ENCODE data around the gene KRT79.

KRT79 gene

DNA sequence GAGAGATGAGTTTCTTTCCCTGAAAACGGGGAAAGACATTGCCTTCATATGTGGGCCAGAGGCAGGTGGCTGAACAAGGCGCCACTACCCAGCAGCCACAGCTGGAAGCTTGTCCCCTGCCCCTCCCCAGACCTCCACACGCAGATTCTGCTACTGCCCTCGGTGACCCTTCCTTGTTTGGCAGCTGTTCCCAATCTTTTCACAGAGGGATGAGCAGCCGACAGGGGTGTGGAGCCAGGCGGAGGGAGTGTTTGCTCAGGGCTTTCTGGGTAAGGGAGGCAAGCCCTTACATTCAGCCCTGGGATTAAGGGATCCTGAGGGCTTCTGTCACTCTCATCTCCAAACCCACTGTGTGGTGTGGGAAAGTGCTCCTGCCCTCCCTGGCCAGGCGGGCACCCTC is 15.7 kb downstream of the KRT79 start:
- DNase-seq, result no peak

DNA sequence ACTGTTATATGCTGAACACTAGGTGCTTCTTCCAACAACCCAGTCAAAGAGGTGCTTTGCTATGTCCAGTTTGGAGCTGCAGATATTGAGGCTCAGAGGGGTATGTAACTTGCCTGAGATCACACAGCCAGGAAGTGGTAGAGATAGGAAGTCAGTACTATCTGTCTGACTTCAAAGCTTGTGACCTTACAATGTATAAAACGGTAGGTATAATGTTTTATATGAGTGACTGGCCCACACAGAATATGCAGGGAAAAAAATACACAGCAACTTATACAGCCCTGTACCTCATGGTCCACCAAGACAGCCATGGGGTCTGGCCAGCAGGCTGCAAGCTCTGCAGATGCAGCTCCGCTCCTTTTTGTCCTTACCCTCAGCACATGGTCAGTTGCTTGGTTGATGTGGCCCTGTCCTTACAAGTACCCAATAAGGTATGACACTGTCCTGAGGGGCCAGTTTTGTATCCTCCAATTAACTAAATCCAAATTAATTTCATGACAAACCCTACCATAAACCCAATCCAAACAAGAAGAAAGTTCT is 16.3 kb downstream of the KRT79 start:
- DNase-seq, result no peak

DNA sequence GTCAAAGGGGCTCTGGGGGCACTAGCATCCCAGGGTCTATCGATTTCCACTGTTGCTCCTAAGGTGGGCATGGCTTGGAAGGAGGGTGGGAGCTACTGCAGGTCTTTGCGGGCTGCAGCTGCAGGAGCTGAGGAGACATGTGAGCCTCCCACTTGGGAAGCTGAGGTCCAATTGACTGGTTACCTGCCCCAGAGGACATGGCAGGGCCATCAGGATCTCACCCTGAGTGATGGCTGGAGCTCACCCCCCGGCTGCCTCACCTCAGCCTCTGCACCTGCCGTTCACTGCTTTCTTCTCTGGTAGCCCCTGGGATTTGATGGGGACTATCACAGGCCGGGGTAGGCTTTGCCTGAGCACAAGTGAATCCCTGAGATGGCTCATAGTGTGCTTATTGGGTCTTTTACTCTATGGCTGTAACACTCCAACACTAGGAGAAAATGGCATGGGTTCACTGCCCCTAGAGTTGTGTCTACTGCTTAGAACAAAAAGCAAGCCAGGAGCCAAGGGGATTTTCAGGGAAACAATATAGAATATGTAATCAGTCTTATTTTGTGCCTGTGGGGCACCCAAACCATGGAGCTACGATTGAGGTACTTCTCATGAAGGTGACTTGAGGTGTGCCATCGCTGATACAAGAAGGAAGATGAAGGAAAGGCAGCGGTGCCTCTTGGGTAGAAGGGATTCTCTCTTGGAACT is 17.0 kb downstream of the KRT79 start:
- DNase-seq, result no peak

DNA sequence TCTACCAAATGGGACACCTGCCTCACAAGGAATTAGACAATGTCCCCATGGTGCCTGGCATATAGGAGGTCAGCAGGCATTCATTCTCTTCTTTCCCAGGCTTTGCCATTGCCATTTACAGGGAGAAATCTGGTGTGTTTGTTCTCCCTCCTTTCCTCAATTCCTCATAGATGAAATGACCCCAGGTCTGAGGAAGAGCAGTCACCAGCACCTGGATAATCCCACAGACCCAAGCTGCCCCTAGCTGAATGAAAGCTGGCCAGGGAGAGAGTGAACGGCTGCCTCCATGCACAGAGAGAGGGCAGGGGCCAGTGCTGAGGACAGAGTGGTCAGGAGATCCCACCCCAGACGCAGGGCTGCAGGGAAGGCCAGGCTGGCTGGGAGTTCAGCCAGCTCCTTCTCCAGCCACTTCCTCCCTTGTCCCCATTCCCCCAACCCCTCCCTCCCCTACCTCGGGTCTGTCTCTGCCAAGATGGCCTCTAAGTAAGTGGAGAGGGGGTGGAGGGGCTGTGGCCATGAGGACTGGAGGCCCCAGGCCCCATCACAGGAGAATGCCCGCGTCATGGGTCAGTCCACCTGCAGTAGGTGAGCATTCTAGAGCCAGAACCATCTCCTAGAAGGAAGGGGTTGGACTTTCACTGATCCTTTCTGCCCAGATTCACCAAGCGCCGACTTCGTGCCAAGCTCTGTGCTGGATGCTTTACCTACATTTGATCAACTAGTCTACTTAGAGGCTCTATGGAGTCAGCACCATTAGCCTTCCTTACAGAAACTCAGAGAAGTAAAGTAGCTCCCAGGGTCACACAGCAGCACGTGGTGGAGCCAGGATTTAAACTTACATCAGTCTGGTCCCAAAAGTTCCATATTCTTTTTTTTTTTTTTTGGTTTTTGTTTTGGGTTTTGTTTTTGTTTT is 18.2 kb downstream of the KRT79 start:
- DNase-seq, result no peak

DNA sequence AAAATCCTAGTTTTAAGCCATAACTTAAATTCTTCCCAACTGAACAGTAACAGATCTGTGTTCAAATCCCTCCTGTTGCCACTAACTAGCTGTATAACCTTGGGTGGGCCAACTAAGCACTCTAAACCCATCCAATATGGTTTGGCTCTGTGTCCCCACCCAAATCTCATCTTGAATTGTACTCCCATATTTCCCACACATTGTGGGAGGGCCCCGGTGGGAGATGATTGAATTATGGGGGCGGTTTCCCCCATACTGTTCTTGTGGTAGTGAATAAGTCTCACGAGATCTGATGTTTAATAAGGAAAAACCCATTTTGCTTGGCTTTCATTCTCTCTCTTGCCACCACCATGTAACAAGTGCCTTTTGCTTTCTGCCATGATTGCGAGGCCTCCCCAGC is 18.9 kb downstream of the KRT79 start:
- no peak for DNase-seq

DNA sequence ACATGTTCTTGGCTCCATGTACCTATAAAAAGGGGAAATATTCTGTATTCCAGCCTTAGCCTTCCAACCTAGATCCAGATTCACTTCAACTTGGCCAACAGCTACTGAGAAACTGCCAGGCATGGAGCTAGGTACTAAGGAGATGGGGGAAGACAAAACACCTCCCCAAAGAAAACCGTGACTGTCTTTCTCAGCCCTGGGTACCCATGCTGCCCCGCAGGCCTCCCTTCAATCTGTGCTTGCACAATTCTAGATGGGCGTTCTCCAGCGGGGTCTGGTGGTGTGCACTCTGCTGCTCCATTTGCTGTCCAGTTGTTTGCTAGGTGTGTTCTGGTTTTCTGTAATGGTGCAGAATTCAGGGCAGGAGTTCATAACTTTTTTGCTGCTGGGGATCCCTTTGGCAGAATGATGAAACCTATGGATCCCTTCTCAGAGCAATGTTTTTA is 19.4 kb downstream of the KRT79 start:
- no peak for DNase-seq

DNA sequence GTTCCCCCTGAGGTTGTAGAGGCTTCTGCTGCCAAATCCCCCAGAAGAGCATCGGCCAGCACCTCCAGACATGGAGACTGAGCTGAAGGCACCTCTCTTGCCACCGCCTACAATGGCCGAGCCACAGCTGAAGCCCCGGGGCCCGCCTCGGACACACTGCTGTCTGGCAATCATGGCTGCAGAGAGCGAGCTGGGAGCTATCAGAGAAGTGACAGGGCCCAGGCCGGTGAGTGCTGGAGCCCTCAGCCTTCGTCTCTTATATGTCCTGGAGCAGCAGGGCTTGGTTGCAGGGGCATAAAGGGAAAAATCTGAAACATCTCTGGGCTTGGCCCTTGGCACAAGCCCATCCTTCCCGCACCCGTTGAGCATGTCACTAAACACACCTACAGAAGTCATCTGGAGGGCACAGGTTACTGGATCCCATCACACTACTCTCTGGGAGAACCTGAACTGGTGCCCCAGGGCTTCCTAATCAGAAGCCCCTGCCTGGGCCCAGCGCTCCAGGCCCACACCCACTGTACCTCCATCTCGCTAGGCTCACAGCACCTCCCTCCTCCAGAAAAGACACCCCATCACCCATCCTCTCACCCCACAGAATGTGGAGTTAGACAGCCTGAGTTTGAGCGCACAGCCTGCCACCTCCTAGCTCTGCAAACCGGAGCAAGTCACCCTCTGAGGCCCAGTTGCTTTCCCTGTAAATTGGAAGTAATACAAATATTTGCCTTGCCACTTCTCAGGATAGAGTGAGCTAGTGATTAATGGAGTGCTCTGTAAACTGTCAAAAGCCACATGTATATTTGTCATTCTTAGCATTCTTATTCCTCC is 20.0 kb downstream of the KRT79 start, which contains the start of gene KRT4:
Gene KRT4, minus strand, starts transcription at position 232 of the 825 bp plus-strand sequence. Its CDS starts 58 bp downstream, at position 174.
- no peak for DNase-seq

DNA sequence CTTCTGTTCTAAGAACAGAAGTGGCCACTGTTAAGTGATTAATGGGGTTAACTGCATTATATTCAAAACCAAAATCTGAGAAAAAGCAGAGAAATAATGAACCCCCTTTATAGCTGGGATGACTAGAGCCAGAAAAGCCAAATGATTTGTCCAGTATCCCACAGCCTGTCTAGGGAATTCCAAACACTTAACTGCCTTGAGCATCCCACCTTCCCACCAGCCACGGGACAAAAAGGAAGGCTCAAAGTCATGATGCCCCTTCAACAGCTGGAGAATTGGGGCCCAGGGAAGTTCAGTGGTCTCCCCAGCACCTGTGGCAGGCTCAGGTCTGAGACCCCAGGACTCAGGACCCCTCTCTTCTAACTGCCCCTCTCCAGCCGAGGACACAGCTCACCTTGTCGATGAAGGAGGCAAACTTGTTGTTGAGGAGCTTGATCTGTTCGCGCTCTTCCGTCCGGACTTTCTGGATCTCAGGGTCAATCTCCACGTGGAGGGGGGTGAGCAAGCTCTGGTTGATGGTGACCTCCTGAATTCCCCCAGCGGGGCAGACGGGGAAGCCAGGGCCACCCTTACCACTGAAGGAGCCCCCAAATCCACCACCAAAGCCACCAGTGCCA is 20.8 kb downstream of the KRT79 start:
- DNase-seq, result no peak

DNA sequence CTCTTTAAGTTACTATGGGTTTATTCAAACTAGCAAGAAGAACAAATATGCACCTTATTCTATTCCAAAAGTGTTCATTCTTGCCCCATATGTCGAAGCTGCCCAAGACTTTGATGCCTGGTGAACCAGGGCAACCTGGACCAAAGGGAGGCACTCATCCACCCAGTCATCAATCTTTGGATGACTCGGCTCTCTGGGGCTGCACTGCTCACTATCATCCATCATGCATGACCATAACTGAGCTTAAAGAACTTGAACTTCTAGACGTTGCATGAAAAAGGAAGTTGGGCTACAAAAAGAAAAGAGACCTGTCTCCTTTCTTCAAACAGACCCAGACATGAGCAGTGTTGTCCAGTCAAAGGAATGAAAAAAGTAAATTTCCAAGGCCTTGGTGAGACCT is 21.4 kb downstream of the KRT79 start:
- DNase-seq, result no peak

DNA sequence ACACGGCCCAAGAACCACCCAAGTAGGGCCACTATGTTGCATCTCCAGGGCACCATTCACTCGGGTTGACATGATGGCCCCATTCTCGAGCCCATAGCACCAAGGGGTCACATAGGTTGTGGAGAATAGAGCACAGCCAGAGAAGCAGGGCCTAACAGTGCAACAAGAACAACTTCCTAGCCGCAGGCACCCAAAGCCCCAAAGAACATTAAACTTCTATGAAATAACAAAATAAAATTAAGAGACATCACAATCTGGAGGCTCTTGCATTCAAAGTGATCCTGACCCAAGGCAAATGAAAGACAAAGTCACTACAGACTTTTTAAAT is 22.1 kb downstream of the KRT79 start:
- no peak for DNase-seq

DNA sequence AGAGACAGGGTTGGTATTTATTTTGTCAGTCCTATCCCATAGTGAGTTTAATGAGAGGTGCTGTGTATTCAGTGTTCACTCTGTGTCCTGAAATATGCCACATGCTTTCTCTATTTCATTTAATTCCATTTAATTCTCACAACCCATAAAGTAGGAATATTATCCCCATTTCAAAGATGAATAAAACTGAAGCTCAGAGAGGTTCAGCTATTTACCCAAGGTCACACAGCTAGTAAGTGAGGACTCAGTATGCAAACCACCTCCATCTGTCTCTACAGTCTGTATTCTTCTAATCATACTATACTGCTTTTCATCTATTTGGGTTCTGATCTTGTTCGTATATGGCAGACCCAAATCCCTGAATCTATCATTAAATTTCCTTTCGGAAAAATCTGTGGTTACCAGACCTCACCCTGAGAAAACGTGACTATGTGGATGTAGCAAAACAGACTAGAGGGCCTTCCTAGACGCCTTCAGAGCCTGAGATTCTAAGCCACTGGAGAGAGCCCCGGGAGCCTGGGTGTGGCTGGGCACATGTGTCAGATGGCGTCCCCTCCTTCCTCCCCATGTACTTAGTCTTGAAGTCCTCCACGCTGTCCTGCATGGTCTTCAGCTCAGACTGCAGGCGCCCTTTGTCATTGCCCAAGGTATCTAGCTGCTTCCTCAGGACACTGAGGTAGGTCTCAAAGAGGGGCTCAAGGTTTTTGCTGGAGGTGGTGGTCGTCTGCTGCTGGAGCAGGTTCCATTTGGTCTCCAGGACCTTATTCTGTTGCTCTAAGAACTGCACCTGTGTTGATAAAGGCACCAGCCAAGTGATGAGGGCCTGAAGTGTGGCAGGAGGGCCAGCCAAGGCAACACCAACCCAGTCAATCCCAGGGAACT is 22.7 kb downstream of the KRT79 start:
- DNase-seq, result no peak

DNA sequence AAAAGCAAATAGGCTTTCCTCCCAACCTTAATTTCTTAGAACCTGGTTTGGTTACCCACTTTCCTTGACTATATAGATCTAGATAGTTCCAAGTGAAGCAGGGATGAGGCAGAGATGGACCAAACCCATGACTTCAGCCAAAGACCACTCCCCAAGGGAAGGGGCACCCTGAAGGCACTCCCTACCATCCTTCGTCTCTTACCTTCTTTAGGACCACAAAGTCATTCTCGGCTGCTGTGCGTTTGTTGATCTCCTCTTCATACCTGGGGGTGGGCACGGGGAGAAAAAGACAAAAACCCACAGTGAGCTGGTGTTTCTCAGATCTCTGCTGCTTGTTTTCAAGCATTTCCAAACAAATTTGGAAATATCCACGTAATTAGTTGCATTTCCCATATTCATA is 23.6 kb downstream of the KRT79 start:
- DNase-seq, result no peak

DNA sequence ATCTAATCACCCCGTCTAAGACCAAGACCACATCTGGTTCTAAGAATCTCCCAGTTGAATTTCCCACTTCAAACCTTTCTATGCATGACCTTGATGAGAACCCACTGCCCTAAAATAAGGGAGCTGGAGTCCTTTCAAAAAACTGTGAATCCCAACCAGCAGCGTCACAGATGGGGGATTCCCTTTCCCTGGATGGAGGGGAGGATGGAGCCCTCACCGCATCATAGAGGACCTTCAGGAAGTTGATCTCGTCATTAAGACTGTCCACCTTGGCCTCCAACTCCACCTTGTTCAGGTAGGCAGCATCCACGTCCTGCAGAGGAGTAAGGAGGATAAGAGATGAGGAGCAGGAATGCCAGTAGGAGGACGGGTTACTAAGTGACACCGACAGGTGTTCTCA is 24.9 kb downstream of the KRT79 start:
- DNase-seq, result no peak

DNA sequence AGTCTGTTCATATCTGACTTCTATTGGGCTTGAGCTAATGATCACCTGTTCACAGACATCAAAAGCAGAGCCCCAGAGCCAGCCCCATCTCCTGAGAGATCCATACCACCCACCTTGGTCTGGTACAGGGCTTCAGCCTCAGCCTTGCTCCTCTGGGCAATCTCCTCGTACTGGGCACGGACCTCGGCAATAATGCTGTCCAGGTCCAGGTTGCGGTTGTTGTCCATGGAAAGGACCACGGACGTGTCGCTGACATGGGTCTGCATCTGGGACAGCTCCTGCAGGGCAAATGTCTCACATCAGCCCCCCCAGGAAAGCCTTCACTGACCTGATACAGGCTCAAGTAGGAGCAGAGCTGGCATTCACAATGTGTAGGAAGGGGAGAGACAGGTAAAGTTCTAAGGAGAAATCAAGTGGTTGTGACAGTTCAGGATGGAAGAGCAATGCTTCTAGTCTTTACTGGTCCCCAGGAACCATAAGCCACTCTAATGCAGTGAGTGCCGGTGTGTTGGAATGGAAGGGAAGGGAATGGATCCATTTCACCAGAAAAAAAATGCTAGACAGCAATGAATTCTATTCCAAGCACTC is 25.4 kb downstream of the KRT79 start:
- DNase-seq, result no peak

DNA sequence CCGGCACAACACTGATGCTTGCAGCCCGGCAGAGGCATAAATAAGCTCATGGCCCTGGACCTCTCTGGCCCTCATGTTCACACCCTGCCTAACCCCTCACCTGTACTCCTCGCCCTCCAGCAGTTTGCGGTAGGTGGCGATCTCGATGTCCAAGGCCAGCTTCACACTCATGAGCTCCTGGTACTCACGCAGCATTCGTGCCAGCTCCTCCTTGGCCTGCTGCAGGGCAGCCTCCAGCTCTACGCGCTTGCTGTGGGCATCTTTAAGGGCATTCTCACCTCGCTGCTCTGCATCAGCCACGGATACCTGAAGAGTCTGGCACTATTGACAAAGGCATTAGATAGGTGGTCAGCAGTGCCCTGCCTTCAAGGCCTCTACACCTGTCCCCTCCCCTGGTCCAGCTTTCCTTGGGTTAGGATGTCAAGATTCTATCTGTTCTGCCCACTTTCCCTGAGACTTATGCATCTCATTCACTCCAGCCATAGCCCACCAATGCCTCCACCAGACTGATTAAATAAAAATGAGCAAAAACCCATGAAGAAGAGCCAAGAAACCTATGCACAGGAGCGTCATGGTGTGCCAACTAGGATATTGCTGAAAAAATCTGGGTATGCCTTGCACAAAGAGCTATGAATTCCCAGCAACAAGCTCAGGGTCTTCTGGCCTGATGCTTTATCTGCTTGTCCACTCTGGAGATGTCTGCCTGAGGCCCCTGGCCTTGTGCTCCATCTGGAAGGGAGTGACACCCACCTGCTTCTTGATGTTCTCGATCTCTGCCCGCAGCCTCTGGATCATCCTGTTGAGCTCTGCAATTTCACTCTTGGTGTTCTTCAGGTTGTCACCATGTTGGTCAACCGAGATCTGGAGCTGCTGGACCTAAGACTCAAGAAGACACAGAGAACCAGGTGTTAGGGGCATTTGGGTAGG is 26.3 kb downstream of the KRT79 start:
- DNase-seq, result no peak

DNA sequence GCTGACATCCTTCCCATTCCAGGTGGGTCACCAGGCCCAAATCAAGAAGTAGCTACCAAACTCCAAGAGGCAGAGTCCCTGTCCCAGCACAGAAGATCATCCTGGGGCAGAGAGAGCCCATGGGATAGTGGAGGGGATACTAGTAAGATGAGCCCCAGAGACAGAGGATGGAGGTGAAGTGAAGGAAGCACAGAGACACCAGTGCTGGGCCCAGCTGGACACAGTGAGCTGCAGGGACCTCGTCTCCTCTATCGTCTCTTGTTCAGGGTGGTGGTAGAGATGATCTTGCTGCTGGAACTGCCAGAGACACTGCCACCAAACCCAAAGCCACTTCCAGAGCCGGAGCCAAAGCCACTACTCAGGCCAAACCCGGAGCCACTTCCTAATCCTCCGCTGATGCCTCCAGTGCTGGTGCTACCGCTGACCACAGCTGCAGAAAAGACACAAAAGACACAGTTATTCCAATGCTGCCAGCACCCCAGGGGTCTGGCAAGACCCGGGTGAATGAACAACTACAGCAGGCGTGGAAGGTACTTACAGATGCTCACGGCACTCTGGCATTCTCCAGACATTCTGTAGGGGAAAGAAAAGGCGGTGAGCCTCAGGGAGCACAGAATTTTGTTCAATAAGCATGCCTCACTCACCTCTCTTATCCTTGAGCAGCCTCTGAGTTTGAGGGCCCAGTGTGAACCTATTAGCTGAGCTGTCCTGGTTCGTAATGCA is 27.1 kb downstream of the KRT79 start:
- no peak for DNase-seq

DNA sequence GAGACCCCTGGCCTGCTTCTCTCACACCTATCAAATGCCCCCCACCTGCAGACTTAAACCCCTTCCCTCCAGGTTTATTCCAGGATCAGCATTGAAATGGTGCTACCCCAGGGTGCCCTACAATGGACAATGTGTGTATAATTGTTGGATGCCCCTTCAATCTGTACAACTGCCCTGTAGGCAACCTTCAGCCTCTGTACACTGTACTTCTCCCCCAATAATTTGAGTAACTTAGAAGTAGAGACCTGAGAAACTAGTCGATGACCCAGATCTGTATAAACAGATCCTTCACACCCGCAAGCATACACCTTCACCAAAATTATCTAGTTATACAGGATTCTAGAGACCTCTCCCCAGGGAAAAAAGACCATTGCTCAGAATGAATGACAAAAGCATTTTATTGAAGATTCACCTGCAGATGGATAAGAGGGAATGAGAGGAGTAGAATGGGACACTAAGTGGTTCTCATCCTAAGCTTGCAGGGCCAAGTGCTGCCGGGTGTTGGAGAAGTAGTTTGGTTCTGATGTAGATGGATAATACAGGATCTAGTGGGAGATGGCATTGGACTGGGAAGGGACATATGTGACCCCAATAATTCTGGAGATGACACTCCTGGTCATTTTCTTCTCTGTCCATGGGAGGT is 27.8 kb downstream of the KRT79 start:
- no peak for DNase-seq

DNA sequence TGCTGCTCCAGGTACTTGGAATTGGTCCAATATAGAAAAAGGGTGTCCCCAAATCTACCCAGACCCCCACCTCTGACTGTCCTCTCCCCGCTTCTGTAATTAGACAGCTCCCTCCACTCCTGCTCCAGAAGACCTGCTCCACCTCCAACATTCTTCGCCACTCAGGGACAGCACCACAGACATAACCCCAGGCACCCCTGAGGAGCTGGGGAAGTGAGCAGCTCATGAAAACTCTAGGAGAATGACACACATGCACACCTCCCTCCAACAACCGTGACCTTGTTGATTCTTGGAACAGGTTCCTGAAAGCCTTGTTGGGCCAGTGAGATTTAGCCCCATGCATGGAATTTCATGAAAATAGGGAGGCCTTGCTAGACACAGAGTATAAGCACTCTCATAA is 28.4 kb downstream of the KRT79 start:
- no peak for DNase-seq

DNA sequence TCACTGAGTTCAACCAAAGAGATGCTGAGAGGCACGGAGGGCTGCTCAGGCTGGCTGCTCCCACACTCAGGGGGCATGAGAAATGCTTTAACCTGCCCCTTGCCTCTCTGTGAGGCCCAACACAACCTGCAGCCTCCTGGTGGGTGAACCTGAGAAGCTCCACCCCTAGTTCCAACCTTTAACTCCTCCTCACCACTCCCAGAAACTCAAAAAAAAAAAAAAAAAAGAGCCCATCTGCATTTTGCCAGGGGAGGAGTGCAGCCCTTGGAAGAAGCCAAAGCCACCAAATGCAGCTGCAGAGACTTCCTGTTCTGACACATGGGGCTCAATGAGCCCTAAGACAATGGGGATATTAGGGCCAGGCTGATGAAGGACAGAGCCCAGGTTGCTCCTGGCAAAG is 29.1 kb downstream of the KRT79 start:
- no peak for DNase-seq

Data from stimulated activated CD4-positive, alpha-beta T cell treated with anti-CD3 and anti-CD28 coated beads, Interleukin-2, amount 100 ng/mL, for 24 hours (primary cell).